GM12878 (cell line): ENCODE results near the gene PSMB10. TPM values are rescaled to one million over a fixed set of nuclear protein-coding genes. Genes with fewer than 3 reads are reported as not detected.

ENCODE experiments used
- ATAC-seq: fragments of 200-7000 bp; cut with Tn5 transposase; 3 replicates; pipeline ENCODE4 v1.9.1; 2020; ENCODE audit warnings: mild to moderate bottlenecking, moderate library complexity
- Bru-seq: library from RNA; stranded (reverse); fragments of 400-500 nt; gene quantifications from one replicate; lab custom pipeline; 2021; lab: Mats Ljungman, UMichigan
- BruChase-seq, 2 experiments: library from RNA; stranded (reverse); fragments of 400-500 nt; gene quantifications; one replicate each; lab custom pipeline; 2021; lab: Mats Ljungman, UMichigan
- BruUV-seq: library from RNA; stranded (reverse); fragments of 400-500 nt; replicated peaks from 2 replicates; lab custom pipeline; 2021; lab: Mats Ljungman, UMichigan
- CTCF ChIA-PET: fragments of 300-600 bp; sonication (Branson Sonifier 250); formaldehyde crosslinking; extraction: SDS; loops from one replicate; lab custom pipeline; 2021; ENCODE audit warnings: inconsistent platforms; lab: Yijun Ruan, JAX
- POLR2A ChIA-PET: fragments of 350-600 bp; formaldehyde crosslinking; extraction: SDS; loops from one replicate; lab custom pipeline; 2021; ENCODE audit warnings: inconsistent platforms; lab: Charles Lee
- RAD21 ChIA-PET: fragments of 300-600 bp; sonication (Branson Sonifier 250); formaldehyde crosslinking; loops from one replicate; lab custom pipeline; 2023; ENCODE audit warnings: antibody characterized with exemption; ENCODE audit not compliant: unreplicated experiment; lab: Charles Lee
- SMC1A ChIA-PET: fragments of 300-600 bp; sonication (Branson Sonifier 250); formaldehyde crosslinking; loops from one replicate; lab custom pipeline; 2023; ENCODE audit not compliant: unreplicated experiment, uncharacterized antibody; lab: Charles Lee
- DNase-seq: peaks from one replicate; pipeline ENCODE4 v3.0.0-alpha.2; 2011; ENCODE audit warnings: low read depth, low spot score
- FAIRE-seq: peaks from 3 replicates; lab custom pipeline; 2011; peaks lifted over from hg19 to GRCh38; lab: Jason Lieb, UNC
- H2AFZ ChIP-seq: 2 replicates; pipeline ENCODE4 v1.6.0; 2011; ENCODE audit warnings: low read depth, low read length, control low read depth; ENCODE audit not compliant: control insufficient read depth
- H3K27ac ChIP-seq: 2 replicates; pipeline ENCODE4 v1.5.1; 2011; ENCODE audit warnings: control low read depth; ENCODE audit not compliant: control insufficient read depth, insufficient read depth
- H3K27me3 ChIP-seq, 2 experiments: replicated peaks in 1 of 2; 2 replicates each; pipeline versions ENCODE4 v1.6.0 to v1.6.1; 2011; ENCODE audit warnings: low read length in 1 of 2; ENCODE audit not compliant: control insufficient read depth in 2 of 2, insufficient read depth in 2 of 2
- H3K36me3 ChIP-seq, 2 experiments: 2 replicates each; pipeline ENCODE4 v1.5.1; 2011; ENCODE audit warnings: low read length in 1 of 2; ENCODE audit not compliant: control insufficient read depth in 2 of 2, insufficient read depth in 2 of 2
- H3K4me1 ChIP-seq: 2 replicates; pipeline ENCODE4 v1.6.1; 2011; ENCODE audit warnings: mild to moderate bottlenecking, low read length, moderate library complexity, mixed read lengths; ENCODE audit not compliant: control insufficient read depth, insufficient read depth
- H3K4me2 ChIP-seq: 2 replicates; pipeline ENCODE4 v1.6.0; 2011; ENCODE audit warnings: control low read depth; ENCODE audit not compliant: control insufficient read depth, insufficient read depth
- H3K4me3 ChIP-seq: fragments of 200-600 bp; sonication (generic); 2 replicates; pipeline ENCODE4 v1.5.1; 2016
- H3K79me2 ChIP-seq: 2 replicates; pipeline ENCODE4 v1.6.0; 2011; ENCODE audit warnings: low read length; ENCODE audit not compliant: control insufficient read depth, insufficient read depth
- H3K9ac ChIP-seq: 2 replicates; pipeline ENCODE4 v1.8.0; 2011; ENCODE audit warnings: low read length, control low read depth, mixed read lengths; ENCODE audit not compliant: control insufficient read depth, insufficient read depth
- H3K9me3 ChIP-seq: replicated peaks from 3 replicates; pipeline ENCODE4 v1.5.1; 2011; ENCODE audit warnings: mild to moderate bottlenecking, low read length; ENCODE audit not compliant: control insufficient read depth, insufficient read depth
- H4K20me1 ChIP-seq: 2 replicates; pipeline ENCODE4 v1.6.0; 2011; ENCODE audit not compliant: control insufficient read depth, insufficient read depth
- CREM ChIP-seq: IDR thresholded peaks from 2 replicates; pipeline ENCODE4 v1.6.1; 2014; ENCODE audit warnings: antibody characterized with exemption, low read depth
- MTA3 ChIP-seq: IDR thresholded peaks from 2 replicates; pipeline ENCODE4 v1.6.1; 2012; ENCODE audit warnings: low read length, inconsistent platforms, borderline replicate concordance
- NFYA ChIP-seq: IDR thresholded peaks from 2 replicates; pipeline ENCODE4 v1.6.1; 2011; ENCODE audit warnings: low read depth, mild to moderate bottlenecking, low read length, improper control_type of control experiment, borderline replicate concordance
- NR2F1 ChIP-seq: fragments of 450-650 bp; conservative IDR thresholded peaks from 2 replicates; pipeline ENCODE4 v1.6.1; 2017; ENCODE audit warnings: mild to moderate bottlenecking
- NRF1 ChIP-seq: conservative IDR thresholded peaks from 2 replicates; pipeline ENCODE4 v1.6.1; 2011; ENCODE audit warnings: mild to moderate bottlenecking, low read depth, low read length, improper control_type of control experiment
- POLR2AphosphoS5 ChIP-seq: IDR thresholded peaks from 2 replicates; pipeline ENCODE4 v1.6.1; 2011; ENCODE audit warnings: mild to moderate bottlenecking, low read length, inconsistent platforms
- SIX5 ChIP-seq: IDR thresholded peaks from 2 replicates; pipeline ENCODE4 v1.6.1; 2011; ENCODE audit warnings: mild to moderate bottlenecking, low read depth, low read length, moderate library complexity; ENCODE audit not compliant: severe bottlenecking
- SKIL ChIP-seq: fragments of 450-650 bp; IDR thresholded peaks from 2 replicates; pipeline ENCODE4 v1.6.1; 2017; ENCODE audit warnings: mild to moderate bottlenecking, low read depth, inconsistent platforms; ENCODE audit not compliant: poor library complexity, severe bottlenecking
- STAT3 ChIP-seq: IDR thresholded peaks from 2 replicates; pipeline ENCODE4 v1.6.1; 2011; ENCODE audit warnings: low read depth, low read length, improper control_type of control experiment
- WGBS: methylation state at CpG from one replicate; pipeline ENCODE4 v1.1.6; 2016; ENCODE audit warnings: low lambda C conversion rate; ENCODE audit not compliant: insufficient replicate concordance, insufficient coverage; ENCODE audit errors: missing lambda C conversion rate; 5-methylcytosine and 5-hydroxymethylcytosine counted together
- in situ Hi-C: fragments of 300-500 bp; cut with MboI; formaldehyde crosslinking; loops from 9 replicates; pipeline ENCODE4 v1.14.3; 2018; ENCODE audit warnings: mixed read lengths
- intact Hi-C: fragments of 100-400 bp; cut with micrococcal nuclease; formaldehyde crosslinking; loops from one replicate; pipeline ENCODE4 v1.14.2; 2022; ENCODE audit not compliant: unreplicated experiment
- long read RNA-seq, 2 experiments: library from polyadenylated mRNA; unstranded; transcript quantifications; one replicate each; pipeline ENCODE4 v2.0.0, GENCODE V29; 2019 to 2020
- polyA minus RNA-seq, 3 experiments: library from RNA; depleted of rRNA, polyadenylated mRNA; stranded (reverse); fragments of >200 nt; gene quantifications; 2 replicates each; pipeline ENCODE4 v1.2.3, GENCODE V29; 2011
- polyA plus RNA-seq, 11 experiments: library from polyadenylated mRNA; depleted of rRNA in 4 of 11; unstranded in 6 of 11; stranded (reverse) in 5 of 11; fragments of >200 nt; fragmentation: Nextera tagmentation in 4 of 11; fragmentation: Illumina TruSeq in 1 of 11; extraction: Ambion mirVana in 4 of 11; extraction: Trizol in 1 of 11; gene quantifications; 1 replicate in 1 of 11; 2 replicates in 10 of 11; pipeline versions ENCODE4 v1.2.1 to v1.2.3, GENCODE V29; 2011 to 2016; ENCODE audit warnings: inconsistent platforms in 2 of 11, missing spikeins in 2 of 11, low read depth in 1 of 11
- total RNA-seq, 4 experiments: library from RNA; depleted of rRNA in 3 of 4; stranded (reverse); fragments of >200 nt in 3 of 4; fragmentation: Illumina TruSeq in 1 of 4; extraction: Trizol in 1 of 4; gene quantifications; 2 replicates each; pipeline versions ENCODE4 v1.2.1 to v1.2.3, GENCODE V29; 2013 to 2021
- TF ChIP-seq, protein P1 (sequence below): fragments of 450-650 bp; conservative IDR thresholded peaks from 2 replicates; pipeline ENCODE4 v1.6.1; 2017; ENCODE audit warnings: mild to moderate bottlenecking, moderate library complexity
- TF ChIP-seq, protein P2 (sequence below): fragments of 450-650 bp; IDR thresholded peaks from 2 replicates; pipeline ENCODE4 v1.6.1; 2016; ENCODE audit warnings: mild to moderate bottlenecking

PSMB10 gene
- total RNA-seq (2013; cell fraction: nucleolus; rRNA removed) = 39.9 and 40.0 TPM in 2 replicates
- total RNA-seq (2014; rRNA removed) (254 and 295 TPM in 2 replicates), total RNA-seq (2014; rRNA removed; fragmentation: Illumina TruSeq; extraction: Trizol) (97.2 and 108 TPM in 2 replicates), total RNA-seq (2021) (203 and 207 TPM in 2 replicates), polyA plus RNA-seq (2011; rRNA removed) (32.0 and 70.6 TPM in 2 replicates), polyA plus RNA-seq (2014; fragmentation: Illumina TruSeq; extraction: Trizol) (2.8 and 24.1 TPM in 2 replicates), polyA plus RNA-seq (2014; fragmentation: Nextera tagmentation; extraction: Ambion mirVana) (10 to 100 TPM; 27.4 to 80.8 TPM), polyA plus RNA-seq (2014; rRNA removed) (193 and 227 TPM in 2 replicates), polyA plus RNA-seq (2016; fragmentation: Nextera tagmentation; extraction: Ambion mirVana) (100 to 1,000 TPM; 266 to 308 TPM), polyA minus RNA-seq (2011; rRNA and poly(A)+ RNA removed) (36.1 and 94.3 TPM in 2 replicates), Bru-seq, nascent RNA (percentile 90 among the genes with signal in this experiment), BruChase-seq, experiment 1, labeled RNA remaining after a 6-hour chase (percentile 88 among the genes with signal in this experiment), BruChase-seq, experiment 2, labeled RNA remaining after a 2-hour chase (percentile 80 among the genes with signal in this experiment)
- 72.9 TPM for polyA plus RNA-seq (2011; ENCODE audit: low read depth)
- polyA plus RNA-seq (2011; cell fraction: cytosol; rRNA removed) = 143 and 213 TPM in 2 replicates
- polyA plus RNA-seq (2011; cell fraction: nucleus; rRNA removed) = 119 and 159 TPM in 2 replicates
- 175 and 208 TPM in 2 replicates for polyA plus RNA-seq (2012)
- 78.3 and 81.0 TPM in 2 replicates for polyA minus RNA-seq (2011; cell fraction: cytosol; rRNA and poly(A)+ RNA removed)
- polyA minus RNA-seq (2011; cell fraction: nucleus; rRNA and poly(A)+ RNA removed) = 42.3 and 71.6 TPM in 2 replicates
- long read RNA-seq, experiment 1, transcript PSMB10-201 (8 exons, 1,218 nt) = major isoform, 155 of 163 reads
- long read RNA-seq, experiment 1, partial matches to known transcripts = 2 of 163 reads
- long read RNA-seq, experiment 1, other reads (novel, unspliced or antisense) = 3 of 163 reads
- long read RNA-seq, experiment 2, transcript PSMB10-201 (8 exons, 1,218 nt) = major isoform, 75 of 80 reads
- long read RNA-seq, experiment 2, partial matches to known transcripts = 4 of 80 reads
- long read RNA-seq, experiment 2, other reads (novel, unspliced or antisense) = 1 of 80 reads

- POLR2A ChIA-PET = interaction anchor here (0.5 to 3.4 kb wide), 20 partner anchors 8 to 455 kb away, joined by 3 to 16 read pairs (median 3); partner anchors contain the start of genes ACD, ATP6V0D1, CTCF and LCAT
- ATAC-seq = peak; percentile 45
- CTCF ChIA-PET = interaction anchor here (0.6 to 3.5 kb wide), 19 partner anchors 8 to 415 kb away, joined by 3 to 15 read pairs (median 3); partner anchors contain the start of gene NRN1L
- peak within 1 kb of the TSS; percentile 94 for H3K9ac ChIP-seq
- intact Hi-C loops (loop anchor here (2.0 to 5.0 kb wide), 2 partner anchors 90 to 106 kb away; partner anchors contain the start of genes CENPT and NUTF2), in situ Hi-C loops (no loop called here)
- H3K79me2 ChIP-seq = peaks cover 31% of the 10 kb centered on the region
- DNase-seq = no peak
- SMC1A ChIA-PET = interaction anchor here (0.9 to 2.0 kb wide), 12 partner anchors 10 to 266 kb away, joined by 3 to 6 read pairs (median 3); partner anchors contain the start of genes NFATC3 and NUTF2
- peak within 1 kb of the TSS; percentile 98 for H3K27ac ChIP-seq
- RAD21 ChIA-PET = interaction anchor here (0.7 to 1.7 kb wide), 22 partner anchors 26 to 455 kb away, joined by 3 to 10 read pairs (median 3); partner anchors contain the start of genes ATP6V0D1, DDX28, DUS2 and EDC4
- H4K20me1 ChIP-seq = no peaks in the 10 kb centered on the region
- no peaks in the 10 kb centered on the region for H3K27me3 ChIP-seq
- peak; percentile 97 for FAIRE-seq
- no peaks in the 10 kb centered on the region for H3K9me3 ChIP-seq
- peak within 1 kb of the TSS; percentile 82 for H3K4me2 ChIP-seq
- WGBS = 1% methylated on average over 51 of the region's 54 CpGs
- H3K36me3 ChIP-seq = peaks cover 21 to 23% of the 10 kb centered on the region in 2 experiments
- peaks cover 12% of the 10 kb centered on the region for H3K4me1 ChIP-seq
- peak within 1 kb of the TSS; percentile 89 for H3K4me3 ChIP-seq
- BruUV-seq = TSS peak; percentile 92
- no peak within 1 kb of the TSS; the same call in 1 of the 2 replicates for H2AFZ ChIP-seq
- TF ChIP-seq STAT3 (no peak), SIX5 (peak; percentile 14), NRF1 (no peak), SKIL (no peak), NFYA (no peak), NR2F1 (peak; percentile 18; the same call in 1 of the 2 replicates), MTA3 (peak; percentile 33; the same call in 1 of the 2 replicates), CREM (peak; percentile 52; the same call in 1 of the 2 replicates), POLR2AphosphoS5 (peak; percentile 89)
- TF ChIP-seq, protein P1, sequence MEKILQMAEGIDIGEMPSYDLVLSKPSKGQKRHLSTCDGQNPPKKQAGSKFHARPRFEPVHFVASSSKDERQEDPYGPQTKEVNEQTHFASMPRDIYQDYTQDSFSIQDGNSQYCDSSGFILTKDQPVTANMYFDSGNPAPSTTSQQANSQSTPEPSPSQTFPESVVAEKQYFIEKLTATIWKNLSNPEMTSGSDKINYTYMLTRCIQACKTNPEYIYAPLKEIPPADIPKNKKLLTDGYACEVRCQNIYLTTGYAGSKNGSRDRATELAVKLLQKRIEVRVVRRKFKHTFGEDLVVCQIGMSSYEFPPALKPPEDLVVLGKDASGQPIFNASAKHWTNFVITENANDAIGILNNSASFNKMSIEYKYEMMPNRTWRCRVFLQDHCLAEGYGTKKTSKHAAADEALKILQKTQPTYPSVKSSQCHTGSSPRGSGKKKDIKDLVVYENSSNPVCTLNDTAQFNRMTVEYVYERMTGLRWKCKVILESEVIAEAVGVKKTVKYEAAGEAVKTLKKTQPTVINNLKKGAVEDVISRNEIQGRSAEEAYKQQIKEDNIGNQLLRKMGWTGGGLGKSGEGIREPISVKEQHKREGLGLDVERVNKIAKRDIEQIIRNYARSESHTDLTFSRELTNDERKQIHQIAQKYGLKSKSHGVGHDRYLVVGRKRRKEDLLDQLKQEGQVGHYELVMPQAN = peak; percentile 31; the same call in 1 of the 2 replicates
- TF ChIP-seq, protein P2, sequence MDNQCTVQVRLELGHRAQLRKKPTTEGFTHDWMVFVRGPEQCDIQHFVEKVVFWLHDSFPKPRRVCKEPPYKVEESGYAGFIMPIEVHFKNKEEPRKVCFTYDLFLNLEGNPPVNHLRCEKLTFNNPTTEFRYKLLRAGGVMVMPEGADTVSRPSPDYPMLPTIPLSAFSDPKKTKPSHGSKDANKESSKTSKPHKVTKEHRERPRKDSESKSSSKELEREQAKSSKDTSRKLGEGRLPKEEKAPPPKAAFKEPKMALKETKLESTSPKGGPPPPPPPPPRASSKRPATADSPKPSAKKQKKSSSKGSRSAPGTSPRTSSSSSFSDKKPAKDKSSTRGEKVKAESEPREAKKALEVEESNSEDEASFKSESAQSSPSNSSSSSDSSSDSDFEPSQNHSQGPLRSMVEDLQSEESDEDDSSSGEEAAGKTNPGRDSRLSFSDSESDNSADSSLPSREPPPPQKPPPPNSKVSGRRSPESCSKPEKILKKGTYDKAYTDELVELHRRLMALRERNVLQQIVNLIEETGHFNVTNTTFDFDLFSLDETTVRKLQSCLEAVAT = 0 out of 2 replicates have a peak, but pooled peaks have one; percentile 50
Observed at GRCh38 chr16:67936124-67936879, at the start of gene PSMB10. TSS of gene PSMB10 (minus strand) at chr16:67936850. CDS start at chr16:67936749, 101 bp downstream.
